ENCODE results near the gene CEP44. TPM values are rescaled to one million over a fixed set of nuclear protein-coding genes. Genes with fewer than 3 reads are reported as not detected.

CEP44 gene
- total and polyA plus RNA-seq, 2 of the 4 experiments (the other 2 are of a cell fraction), result 3.5 to 9.5 TPM

DNA sequence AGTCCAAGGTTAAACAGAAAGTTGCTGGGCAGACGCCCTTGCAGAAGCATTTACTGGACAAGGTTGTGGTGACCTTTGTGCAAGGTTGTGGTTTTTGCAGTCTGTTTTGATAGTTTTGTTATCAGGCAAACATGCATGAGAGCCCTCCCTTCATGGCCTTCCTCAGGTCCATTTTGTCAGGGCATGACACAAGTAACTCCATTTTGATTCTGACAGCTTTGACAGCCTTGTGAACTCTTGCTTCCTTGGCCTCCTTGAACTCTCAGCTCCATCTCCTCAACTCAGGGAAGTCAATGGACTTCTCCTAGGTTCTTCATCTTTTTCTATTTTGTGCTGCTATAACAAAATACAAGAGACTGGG lies 97.7 kb downstream of the CEP44 start:
- TF ChIP-seq, protein P1, sequence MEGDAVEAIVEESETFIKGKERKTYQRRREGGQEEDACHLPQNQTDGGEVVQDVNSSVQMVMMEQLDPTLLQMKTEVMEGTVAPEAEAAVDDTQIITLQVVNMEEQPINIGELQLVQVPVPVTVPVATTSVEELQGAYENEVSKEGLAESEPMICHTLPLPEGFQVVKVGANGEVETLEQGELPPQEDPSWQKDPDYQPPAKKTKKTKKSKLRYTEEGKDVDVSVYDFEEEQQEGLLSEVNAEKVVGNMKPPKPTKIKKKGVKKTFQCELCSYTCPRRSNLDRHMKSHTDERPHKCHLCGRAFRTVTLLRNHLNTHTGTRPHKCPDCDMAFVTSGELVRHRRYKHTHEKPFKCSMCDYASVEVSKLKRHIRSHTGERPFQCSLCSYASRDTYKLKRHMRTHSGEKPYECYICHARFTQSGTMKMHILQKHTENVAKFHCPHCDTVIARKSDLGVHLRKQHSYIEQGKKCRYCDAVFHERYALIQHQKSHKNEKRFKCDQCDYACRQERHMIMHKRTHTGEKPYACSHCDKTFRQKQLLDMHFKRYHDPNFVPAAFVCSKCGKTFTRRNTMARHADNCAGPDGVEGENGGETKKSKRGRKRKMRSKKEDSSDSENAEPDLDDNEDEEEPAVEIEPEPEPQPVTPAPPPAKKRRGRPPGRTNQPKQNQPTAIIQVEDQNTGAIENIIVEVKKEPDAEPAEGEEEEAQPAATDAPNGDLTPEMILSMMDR (conservative IDR thresholded peaks at IDR 0.05; ENCODE audit: low read depth, low read length), result no peak
- TF ChIP-seq, protein P2, sequence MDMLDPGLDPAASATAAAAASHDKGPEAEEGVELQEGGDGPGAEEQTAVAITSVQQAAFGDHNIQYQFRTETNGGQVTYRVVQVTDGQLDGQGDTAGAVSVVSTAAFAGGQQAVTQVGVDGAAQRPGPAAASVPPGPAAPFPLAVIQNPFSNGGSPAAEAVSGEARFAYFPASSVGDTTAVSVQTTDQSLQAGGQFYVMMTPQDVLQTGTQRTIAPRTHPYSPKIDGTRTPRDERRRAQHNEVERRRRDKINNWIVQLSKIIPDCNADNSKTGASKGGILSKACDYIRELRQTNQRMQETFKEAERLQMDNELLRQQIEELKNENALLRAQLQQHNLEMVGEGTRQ (IDR thresholded peaks at IDR 0.05; ENCODE audit: low read depth, low read length), result no peak
- TF ChIP-seq RCOR1 (IDR thresholded peaks at IDR 0.05; ENCODE audit: insufficient replicate concordance, low read length), result no peak
- TF ChIP-seq RFX5 (IDR thresholded peaks at IDR 0.05; ENCODE audit: low read depth, low read length), result no peak
- TF ChIP-seq MAZ (IDR thresholded peaks at IDR 0.05; ENCODE audit: borderline replicate concordance, low read depth, low read length), result no peak
- TF ChIP-seq, protein P3, sequence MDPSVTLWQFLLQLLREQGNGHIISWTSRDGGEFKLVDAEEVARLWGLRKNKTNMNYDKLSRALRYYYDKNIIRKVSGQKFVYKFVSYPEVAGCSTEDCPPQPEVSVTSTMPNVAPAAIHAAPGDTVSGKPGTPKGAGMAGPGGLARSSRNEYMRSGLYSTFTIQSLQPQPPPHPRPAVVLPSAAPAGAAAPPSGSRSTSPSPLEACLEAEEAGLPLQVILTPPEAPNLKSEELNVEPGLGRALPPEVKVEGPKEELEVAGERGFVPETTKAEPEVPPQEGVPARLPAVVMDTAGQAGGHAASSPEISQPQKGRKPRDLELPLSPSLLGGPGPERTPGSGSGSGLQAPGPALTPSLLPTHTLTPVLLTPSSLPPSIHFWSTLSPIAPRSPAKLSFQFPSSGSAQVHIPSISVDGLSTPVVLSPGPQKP (IDR thresholded peaks at IDR 0.05; ENCODE audit: borderline replicate concordance, low read depth, low read length), result no peak
- no peak for TF ChIP-seq MAFK (IDR thresholded peaks at IDR 0.05; ENCODE audit: low read depth, low read length)
- no peak for TF ChIP-seq NFE2L2 (IDR thresholded peaks at IDR 0.05; ENCODE audit: low read depth, low read length)
- TF ChIP-seq SMC3 (IDR thresholded peaks at IDR 0.05; ENCODE audit: low read depth, low read length), result no peak
- TF ChIP-seq RAD21 (IDR thresholded peaks at IDR 0.05; ENCODE audit: low read length), result no peak
- no peak for TF ChIP-seq CEBPB (IDR thresholded peaks at IDR 0.05; ENCODE audit: low read depth, low read length)
- no peak for TF ChIP-seq FOS (IDR thresholded peaks at IDR 0.05; ENCODE audit: low read depth, low read length)
- TF ChIP-seq MXI1 (IDR thresholded peaks at IDR 0.05; ENCODE audit: borderline replicate concordance, low read depth, low read length), result no peak
- no peak for TF ChIP-seq BHLHE40 (IDR thresholded peaks at IDR 0.05; ENCODE audit: low read depth, low read length)
- TF ChIP-seq CHD1 (IDR thresholded peaks at IDR 0.05; ENCODE audit: low read depth, low read length), result no peak
- no peak for TF ChIP-seq POLR2A (IDR thresholded peaks at IDR 0.05; ENCODE audit: low read depth, low read length)
- Histone ChIP-seq H3K4me2 (ENCODE audit: low read depth, low read length) (no peak overlapping the region), H2BK20ac (ENCODE audit: low read depth, low read length) (no peak overlapping the region), H3K56ac (ENCODE audit: extremely low read depth, insufficient read depth, low read length) (no peak overlapping the region), H3K18ac (ENCODE audit: low read depth, low read length) (no peak overlapping the region), H3K4me1 (ENCODE audit: control insufficient read depth, insufficient read depth, low read length) (no peaks in the 10 kb centered on the region), H3K4me3 (ENCODE audit: insufficient read depth, low read depth, low read length) (no peak overlapping the region), H3K9me3 (ENCODE audit: control insufficient read depth, insufficient read depth, low read length) (no peaks in the 10 kb centered on the region), H3K27me3 (ENCODE audit: control insufficient read depth, insufficient read depth, low read length) (no peaks in the 10 kb centered on the region), H3K9ac (ENCODE audit: low read depth, low read length) (no peak overlapping the region), H3K27ac (ENCODE audit: insufficient read depth, low read length) (no peak overlapping the region), H2AK5ac (ENCODE audit: low read depth, low read length) (no peak overlapping the region), H4K5ac (ENCODE audit: low read depth, low read length) (no peak overlapping the region), H4K20me1 (ENCODE audit: insufficient read depth, low read length) (no peaks in the 10 kb centered on the region), H3K79me1 (ENCODE audit: low read depth in 1 of 2, low read length in 2 of 2) (no peaks in the 10 kb centered on the region), H3K23ac (ENCODE audit: low read depth, low read length) (no peak overlapping the region), H2BK120ac (ENCODE audit: low read depth, low read length) (no peak overlapping the region), H3K36me3 (ENCODE audit: control insufficient read depth, insufficient read depth, low read length) (no peaks in the 10 kb centered on the region), H3K14ac (replicated peaks; ENCODE audit: low read depth, low read length) (no peak overlapping the region), H4K91ac (ENCODE audit: insufficient read depth, low read depth, low read length) (no peak overlapping the region), H3K4ac (ENCODE audit: low read depth, low read length) (no peak overlapping the region), H3K9me1 (ENCODE audit: insufficient read depth, low read length) (no peaks in the 10 kb centered on the region), H2AFZ (replicated peaks; ENCODE audit: low read length, poor library complexity) (no peak overlapping the region), H2AK9ac (replicated peaks; ENCODE audit: low read depth, low read length, poor library complexity) (no peak overlapping the region), H2BK15ac (ENCODE audit: low read depth, low read length) (no peak overlapping the region), H4K8ac (ENCODE audit: low read depth in 2 of 2, low read length in 2 of 2) (no peak overlapping the region), H2BK5ac (ENCODE audit: low read depth, low read length, poor library complexity, severe bottlenecking) (no peak overlapping the region)
- in situ Hi-C loops (cut with MboI; ENCODE audit: low sequenced_read_pairs), result no loop called here
- DNase-seq, result no peak
- POLR2A ChIA-PET (ENCODE audit: unreplicated experiment), result no interaction called here
- intact Hi-C loops (cut with micrococcal nuclease), result no loop called here
- no TSS peak for BruUV-seq (replicated peaks)
- no peak for ATAC-seq (ENCODE audit: low read depth)
- CTCF ChIA-PET, result no interaction called here
- no CpG with 5 or more reads among the region's 1 CpG for WGBS, 2 experiments (ENCODE audit: extremely low coverage in 2 of 2, insufficient read length in 1 of 2)
- dilution Hi-C loops (cut with HindIII; ENCODE audit: low sequenced_read_pairs, unreplicated experiment), result no loop called here
